H1 (cell line): ENCODE results near the gene HBA2. TPM values are rescaled to one million over a fixed set of nuclear protein-coding genes. Genes with fewer than 3 reads are reported as not detected.

Experiments used
- CTCF ChIA-PET: fragments of 300-600 bp; sonication (Branson Sonifier 250); formaldehyde crosslinking; loops from one replicate; lab custom pipeline; 2021; ENCODE audit not compliant: partially characterized antibody; lab: Charles Lee
- POLR2A ChIA-PET: fragments of 300-600 bp; sonication (Branson Sonifier 250); formaldehyde crosslinking; loops from one replicate; lab custom pipeline; 2021; ENCODE audit warnings: inconsistent platforms; ENCODE audit not compliant: partially characterized antibody; lab: Charles Lee
- DNase-seq, 2 experiments: peaks; one replicate each; pipeline versions ENCODE4 v3.0.0 to v3.0.0-alpha.2; 2010 to 2022; ENCODE audit warnings: low spot score in 2 of 2, low read depth in 1 of 2, mixed read lengths in 1 of 2
- FAIRE-seq: peaks from 2 replicates; lab custom pipeline; 2011; peaks lifted over from hg19 to GRCh38; lab: Jason Lieb, UNC
- H2AFZ ChIP-seq: 2 replicates; pipeline ENCODE4 v1.8.1; 2012; ENCODE audit warnings: low read length, inconsistent platforms
- H2AK5ac ChIP-seq: 2 replicates; pipeline ENCODE4 v1.6.1; 2013; ENCODE audit warnings: low read depth, low read length
- H2BK120ac ChIP-seq: replicated peaks from 2 replicates; pipeline ENCODE3; 2013; ENCODE audit warnings: low read depth, low read length, inconsistent platforms
- H2BK12ac ChIP-seq: 2 replicates; pipeline ENCODE4 v1.6.1; 2013; ENCODE audit warnings: low read depth, low read length
- H2BK15ac ChIP-seq: 2 replicates; pipeline ENCODE4 v1.6.1; 2013; ENCODE audit warnings: low read length
- H2BK20ac ChIP-seq: 2 replicates; pipeline ENCODE4 v1.6.1; 2013; ENCODE audit warnings: low read length
- H2BK5ac ChIP-seq: 2 replicates; pipeline ENCODE4 v1.6.1; 2013; ENCODE audit warnings: low read depth, low read length
- H3K14ac ChIP-seq: 2 replicates; pipeline ENCODE4 v1.6.1; 2013; ENCODE audit warnings: inconsistent platforms; ENCODE audit not compliant: insufficient read length
- H3K18ac ChIP-seq: 2 replicates; pipeline ENCODE4 v1.6.1; 2013; ENCODE audit warnings: low read length; ENCODE audit errors: extremely low read depth
- H3K23ac ChIP-seq: 2 replicates; pipeline ENCODE4 v1.6.1; 2013; ENCODE audit warnings: inconsistent platforms; ENCODE audit not compliant: insufficient read length
- H3K23me2 ChIP-seq: 2 replicates; pipeline ENCODE4 v1.6.1; 2013; ENCODE audit warnings: low read depth, low read length
- H3K27ac ChIP-seq: 2 replicates; pipeline ENCODE4 v1.6.1; 2011; ENCODE audit warnings: low read depth, low read length, inconsistent platforms
- H3K27me3 ChIP-seq, 4 experiments: replicated peaks in 1 of 4; 1 replicate in 1 of 4; 2 replicates in 3 of 4; pipeline versions ENCODE4 v1.6.1 to v1.8.1; 2011 to 2013; ENCODE audit warnings: low read length in 3 of 4, mild to moderate bottlenecking in 3 of 4, inconsistent platforms in 2 of 4, mixed read lengths in 2 of 4, moderate library complexity in 1 of 4; ENCODE audit not compliant: control insufficient read depth in 3 of 4, insufficient read depth in 3 of 4; ENCODE audit errors: extremely low read depth in 1 of 4
- H3K36me3 ChIP-seq, 4 experiments: 2 replicates each; pipeline versions ENCODE4 v1.6.1 to v1.8.1; 2011 to 2013; ENCODE audit warnings: mild to moderate bottlenecking in 4 of 4, low read length in 3 of 4, moderate library complexity in 2 of 4, control low read depth in 1 of 4, inconsistent platforms in 1 of 4; ENCODE audit not compliant: insufficient read depth in 4 of 4, control insufficient read depth in 2 of 4
- H3K4ac ChIP-seq: replicated peaks from 2 replicates; pipeline ENCODE3; 2013; ENCODE audit warnings: low read length, low read depth, mixed read lengths, inconsistent platforms; ENCODE audit not compliant: insufficient read length
- H3K4me1 ChIP-seq, 4 experiments: replicated peaks in 1 of 4; 1 replicate in 1 of 4; 2 replicates in 3 of 4; pipeline versions ENCODE4 v1.6.1 to v1.8.1; 2011 to 2013; ENCODE audit warnings: low read length in 3 of 4, inconsistent platforms in 2 of 4, mixed read lengths in 1 of 4; ENCODE audit not compliant: insufficient read depth in 4 of 4, control insufficient read depth in 3 of 4
- H3K4me2 ChIP-seq, 2 experiments: 2 replicates each; pipeline versions ENCODE4 v1.6.1 to v1.8.1; 2011 to 2013; ENCODE audit warnings: low read depth in 2 of 2, low read length in 2 of 2, control low read depth in 1 of 2, inconsistent platforms in 1 of 2, mild to moderate bottlenecking in 1 of 2; ENCODE audit not compliant: insufficient read depth in 1 of 2
- H3K4me3 ChIP-seq, 4 experiments: fragments of 200-600, 300-600 bp in 1 of 4; sonication (generic), shearing (Covaris generic), sonication (Bioruptor Twin) in 1 of 4; 2 replicates each; pipeline versions ENCODE4 v1.5.1 to v1.8.1; 2011 to 2016; ENCODE audit warnings: low read length in 4 of 4, low read depth in 3 of 4, control low read depth in 2 of 4, inconsistent platforms in 2 of 4, mild to moderate bottlenecking in 2 of 4, mixed read lengths in 1 of 4, moderate library complexity in 1 of 4; ENCODE audit not compliant: insufficient read depth in 2 of 4; ENCODE audit errors: extremely low read depth in 1 of 4
- H3K56ac ChIP-seq: replicated peaks from 2 replicates; pipeline ENCODE3; 2013; ENCODE audit warnings: low read depth, mild to moderate bottlenecking, mixed read lengths, low read length, inconsistent platforms; ENCODE audit not compliant: insufficient read length
- H3K79me1 ChIP-seq: 2 replicates; pipeline ENCODE4 v1.6.1; 2013; ENCODE audit warnings: low read depth, low read length, control low read depth
- H3K79me2 ChIP-seq, 2 experiments: 2 replicates each; pipeline versions ENCODE4 v1.6.1 to v1.8.1; 2012 to 2013; ENCODE audit warnings: low read length in 2 of 2, mild to moderate bottlenecking in 2 of 2, inconsistent platforms in 1 of 2; ENCODE audit not compliant: insufficient read depth in 2 of 2, control insufficient read depth in 1 of 2
- H3K9ac ChIP-seq, 4 experiments: replicated peaks in 1 of 4; 1 replicate in 1 of 4; 2 replicates in 3 of 4; pipeline versions ENCODE4 v1.6.1 to v1.8.1; 2011 to 2013; ENCODE audit warnings: low read depth in 3 of 4, low read length in 3 of 4, control low read depth in 2 of 4, mild to moderate bottlenecking in 2 of 4, moderate library complexity in 2 of 4, inconsistent platforms in 1 of 4; ENCODE audit errors: extremely low read depth in 1 of 4
- H3K9me3 ChIP-seq, 2 experiments: 2 replicates each; pipeline versions ENCODE4 v1.6.1 to v1.8.1; 2012 to 2013; ENCODE audit warnings: mild to moderate bottlenecking in 2 of 2, moderate library complexity in 2 of 2, control low read depth in 1 of 2, inconsistent platforms in 1 of 2, low read depth in 1 of 2, low read length in 1 of 2, mixed read lengths in 1 of 2; ENCODE audit not compliant: insufficient read depth in 2 of 2
- H4K20me1 ChIP-seq, 2 experiments: replicated peaks in 1 of 2; 2 replicates each; pipeline versions ENCODE3 to v1.8.1; 2011 to 2013; ENCODE audit warnings: inconsistent platforms in 2 of 2, low read length in 2 of 2, mild to moderate bottlenecking in 1 of 2; ENCODE audit not compliant: insufficient read depth in 2 of 2, control insufficient read depth in 1 of 2
- H4K5ac ChIP-seq: 2 replicates; pipeline ENCODE4 v1.6.1; 2013; ENCODE audit warnings: low read length, low read depth, mixed read lengths, inconsistent platforms; ENCODE audit not compliant: insufficient read length
- H4K8ac ChIP-seq: 2 replicates; pipeline ENCODE4 v1.8.0; 2013; ENCODE audit warnings: mild to moderate bottlenecking, moderate library complexity, low read length, inconsistent platforms; ENCODE audit not compliant: insufficient read depth; ENCODE audit errors: extremely low read depth
- H4K91ac ChIP-seq: replicated peaks from 2 replicates; pipeline ENCODE3; 2013; ENCODE audit warnings: low read length, mixed read lengths, inconsistent platforms; ENCODE audit not compliant: insufficient read length
- CBX5 ChIP-seq: fragments of 300-800, 300-1000 bp; sonication (generic); IDR thresholded peaks from 2 replicates; pipeline ENCODE4 v1.7.1; 2016; ENCODE audit warnings: antibody characterized with exemption, low read length, low read depth
- CHD1 ChIP-seq: IDR thresholded peaks from 2 replicates; pipeline ENCODE4 v1.6.1; 2012; ENCODE audit warnings: low read depth, low read length, improper control_type of control experiment
- CTCF ChIP-seq, 3 experiments: IDR thresholded peaks; 1 replicate in 2 of 3; 2 replicates in 1 of 3; pipeline versions ENCODE4 v1.5.1 to v1.6.1; 2011; ENCODE audit warnings: low read length in 3 of 3, mild to moderate bottlenecking in 3 of 3, inconsistent platforms in 2 of 3, low read depth in 1 of 3, moderate library complexity in 1 of 3; ENCODE audit not compliant: insufficient read depth in 1 of 3; ENCODE audit errors: control extremely low read depth in 1 of 3
- GABPA ChIP-seq: IDR thresholded peaks from 2 replicates; pipeline ENCODE4 v1.6.1; 2011; ENCODE audit warnings: mild to moderate bottlenecking, low read length, moderate library complexity, borderline replicate concordance; ENCODE audit not compliant: insufficient read depth
- JUN ChIP-seq: IDR thresholded peaks from 2 replicates; pipeline ENCODE4 v1.6.1; 2011; ENCODE audit warnings: low read depth, mild to moderate bottlenecking, improper control_type of control experiment, low read length
- NANOG ChIP-seq: IDR thresholded peaks from 2 replicates; pipeline ENCODE4 v1.6.1; 2011; ENCODE audit warnings: low read length, low read depth, mild to moderate bottlenecking, inconsistent platforms; ENCODE audit not compliant: insufficient read depth, poor library complexity, severe bottlenecking
- PHF8 ChIP-seq: fragments of 200-600 bp; sonication (generic); conservative IDR thresholded peaks from 2 replicates; pipeline ENCODE4 v1.7.1; 2012; ENCODE audit warnings: low read depth, mild to moderate bottlenecking, inconsistent platforms, low read length, moderate library complexity
- SIN3A ChIP-seq, 2 experiments: IDR thresholded peaks in 1 of 2; conservative IDR thresholded peaks in 1 of 2; 2 replicates each; pipeline ENCODE4 v1.6.1; 2011 to 2012; ENCODE audit warnings: low read length in 2 of 2, improper control_type of control experiment in 1 of 2, low read depth in 1 of 2, mild to moderate bottlenecking in 1 of 2
- SIRT6 ChIP-seq: IDR thresholded peaks from one replicate; pipeline ENCODE4 v1.7.1; 2012; ENCODE audit warnings: low read length, inconsistent platforms
- SP4 ChIP-seq: IDR thresholded peaks from 2 replicates; pipeline ENCODE4 v1.6.1; 2012; ENCODE audit warnings: low read length, inconsistent platforms
- TAF7 ChIP-seq: optimal IDR thresholded peaks from 2 replicates; pipeline ENCODE3; 2011; ENCODE audit warnings: low read depth, mild to moderate bottlenecking, inconsistent platforms, low read length, moderate library complexity, borderline replicate concordance
- WGBS, 2 experiments: shearing (Covaris generic) in 1 of 2; methylation state at CpG; one replicate each; pipeline versions ENCODE4 v1.1.6 to v1.1.7; 2013 to 2015; ENCODE audit warnings: low lambda C conversion rate in 2 of 2, mixed read lengths in 2 of 2, inconsistent platforms in 1 of 2, low coverage in 1 of 2, missing lambda C conversion rate in 1 of 2; ENCODE audit not compliant: insufficient replicate concordance in 2 of 2, insufficient coverage in 1 of 2, insufficient read length in 1 of 2; ENCODE audit errors: extremely low coverage in 1 of 2, missing lambda C conversion rate in 1 of 2; 5-methylcytosine and 5-hydroxymethylcytosine counted together
- polyA plus RNA-seq, 7 experiments: library from polyadenylated mRNA; depleted of rRNA in 3 of 7; stranded (reverse) in 5 of 7; unstranded in 2 of 7; fragments of >200 nt in 5 of 7; fragments of 200-250 nt in 2 of 7; gene quantifications; 1 replicate in 5 of 7; 2 replicates in 1 of 7; 4 replicates in 1 of 7; pipeline versions ENCODE4 v1.2.1 to v1.2.3, GENCODE V29; 2011 to 2013; ENCODE audit warnings: missing spikeins in 2 of 7, mixed read lengths in 2 of 7
- total RNA-seq: library from RNA; stranded (reverse); fragmentation: NEBNext Ultra II Directional; extraction: Animal tissue kit (Norgen Biotek cat#: 25700); gene quantifications from 2 replicates; pipeline ENCODE4 v1.2.1, GENCODE V29; 2021

The HBA2 gene
- total and polyA plus RNA-seq, 2 of the 8 experiments (the other 6 are each of a cell fraction or from before 2014, with no cell fraction given), result 6.1 TPM; not detected in 1

- Histone ChIP-seq H3K79me2 (no peaks in the 10 kb centered on the region), H3K56ac (no peak overlapping the region), H2BK12ac (0 out of 2 replicates have a peak overlapping the region, but pooled peaks have one; percentile 17), H2BK5ac (peak overlapping the region; percentile 63; the same call in 1 of the 2 replicates), H3K14ac (no peak overlapping the region), H3K4ac (no peak overlapping the region), H3K18ac (no peak overlapping the region), H3K4me3 (no peak overlapping the region), H3K9ac (no peak overlapping the region), H2AK5ac (no peak overlapping the region), H4K8ac (no peak overlapping the region), H3K23ac (no peak overlapping the region), H4K5ac (no peak overlapping the region), H3K23me2 (no peaks in the 10 kb centered on the region), H2BK15ac (no peak overlapping the region), H3K4me2 (no peak overlapping the region), H2BK20ac (0 out of 2 replicates have a peak overlapping the region, but pooled peaks have one; percentile 21), H3K36me3 (no peaks in the 10 kb centered on the region), H4K91ac (no peak overlapping the region), H3K9me3 (no peaks in the 10 kb centered on the region), H3K4me1 (no peaks in the 10 kb centered on the region; a peak in 1 of 7 replicates), H3K79me1 (no peaks in the 10 kb centered on the region), H3K27me3 (no peaks in the 10 kb centered on the region), H2AFZ (no peak overlapping the region), H2BK120ac (no peak overlapping the region), H3K27ac (no peak overlapping the region), H4K20me1 (no peaks in the 10 kb centered on the region)
- WGBS, 2 experiments, result 83% methylated on average over 6 of the region's 6 CpGs; no CpG with 5 or more reads in 1 of the 2 experiments
- FAIRE-seq (no peak), DNase-seq (no peak)
- ChIA-PET CTCF (interaction anchor here (1.0 to 2.4 kb wide), 4 partner anchors 23 to 72 kb away, joined by 3 to 8 read pairs (median 3); no protein-coding TSS in a partner anchor), POLR2A (interaction anchor here (1.8 kb wide), 1 partner anchor 10 kb away, joined by 4 read pairs; no protein-coding TSS in a partner anchor)
- TF ChIP-seq SIRT6 (no peak), GABPA (no peak), JUN (no peak), CBX5 (no peak), NANOG (no peak), CHD1 (no peak), CTCF (IDR thresholded peaks at IDR 0.05; ENCODE audit: control extremely low read depth in 1 of 3, insufficient read depth in 1 of 3, low read depth in 1 of 3, low read length in 3 of 3) (no peak), SP4 (no peak), PHF8 (no peak), SIN3A (conservative IDR thresholded peaks at IDR 0.05 in 1 of 2, IDR thresholded peaks at IDR 0.05 in 1 of 2; ENCODE audit: low read depth in 1 of 2, low read length in 2 of 2) (no peak), TAF7 (no peak)
Measured at GRCh38 chr16:143047-143446, 29.6 kb upstream of the HBA2 start.
